ENCODE data around the gene ZNF24. TPM values are rescaled to one million over a fixed set of nuclear protein-coding genes. Genes with fewer than 3 reads are reported as not detected.

ZNF24 gene
- total and polyA plus RNA-seq, 10 of the 15 experiments (the other 5 are each of a cell fraction or from before 2014, with no cell fraction given) = 13.6 to 41.7 (median 28.3) TPM

DNA sequence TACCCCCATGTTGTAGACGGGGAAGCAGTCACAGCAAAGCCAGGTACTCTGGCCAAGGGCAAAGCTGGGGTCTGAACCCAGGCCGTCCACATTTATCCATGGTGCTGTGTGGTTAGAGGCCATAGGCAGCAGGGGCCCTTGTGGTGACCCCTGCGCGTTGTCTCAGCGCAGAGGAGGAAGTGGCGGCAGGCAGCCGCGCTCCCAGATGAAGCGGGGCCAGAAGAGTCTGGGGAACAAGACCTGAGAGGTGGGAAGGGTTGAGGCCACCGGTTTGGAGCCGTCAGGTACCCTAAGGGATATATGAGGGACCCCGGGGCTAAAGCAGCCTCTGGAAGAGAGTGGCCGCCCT, 32.1 kb upstream of the ZNF24 start:
- Histone ChIP-seq H3K27me3 (replicated peaks in 1 of 2; ENCODE audit: control insufficient read depth in 2 of 2, insufficient read depth in 2 of 2, low read length in 1 of 2) (no peaks in the 10 kb centered on the region), H3K4me3 (peak overlapping the region; percentile 76), H3K79me2 (ENCODE audit: control insufficient read depth, insufficient read depth, low read length) (no peaks in the 10 kb centered on the region), H2AFZ (ENCODE audit: control insufficient read depth, low read depth, low read length) (peak overlapping the region; percentile 82), H3K27ac (ENCODE audit: control insufficient read depth, insufficient read depth) (no peak overlapping the region), H3K9ac (ENCODE audit: control insufficient read depth, insufficient read depth, low read length) (peak overlapping the region; percentile 43), H3K4me1 (ENCODE audit: control insufficient read depth, insufficient read depth, low read length) (no peaks in the 10 kb centered on the region), H3K36me3 (ENCODE audit: control insufficient read depth in 2 of 2, insufficient read depth in 2 of 2, low read length in 1 of 2) (no peaks in the 10 kb centered on the region), H3K4me2 (ENCODE audit: control insufficient read depth, insufficient read depth) (peak overlapping the region; percentile 87), H3K9me3 (replicated peaks; ENCODE audit: control insufficient read depth, insufficient read depth, low read length) (no peaks in the 10 kb centered on the region), H4K20me1 (ENCODE audit: control insufficient read depth, insufficient read depth) (no peaks in the 10 kb centered on the region)
- CTCF ChIA-PET = interaction anchor here (0.9 kb wide), 1 partner anchor 145 kb away, joined by 3 read pairs; no protein-coding TSS in a partner anchor
- TF ChIP-seq PAX5 (IDR thresholded peaks at IDR 0.05; ENCODE audit: borderline replicate concordance, low read depth, low read length) (no peak), LARP7 (IDR thresholded peaks at IDR 0.05) (no peak), HCFC1 (IDR thresholded peaks at IDR 0.05; ENCODE audit: low read length) (no peak), RUNX3 (IDR thresholded peaks at IDR 0.05; ENCODE audit: low read length) (peak; percentile 53), NR2F1 (conservative IDR thresholded peaks at IDR 0.05) (peak; percentile 60), EZH2 (IDR thresholded peaks at IDR 0.05; ENCODE audit: borderline replicate concordance, control insufficient read depth, low read depth, low read length) (no peak), ATF2 (IDR thresholded peaks at IDR 0.05; ENCODE audit: low read length) (no peak), SPI1 (IDR thresholded peaks at IDR 0.05; ENCODE audit: borderline replicate concordance, insufficient read depth, low read depth, low read length) (peak; percentile 42)
- BruUV-seq (replicated peaks) = no TSS peak
- DNase-seq (ENCODE audit: low read depth, low spot score) = no peak
- POLR2A ChIA-PET = interaction anchor here (0.6 kb wide), 1 partner anchor 132 kb away, joined by 3 read pairs; no protein-coding TSS in a partner anchor
- no peak for FAIRE-seq
- RAD21 ChIA-PET (ENCODE audit: unreplicated experiment) = no interaction called here
- ATAC-seq = peak; percentile 76
- in situ Hi-C loops (cut with MboI) (no loop called here), intact Hi-C loops (cut with micrococcal nuclease; ENCODE audit: unreplicated experiment) (no loop called here)
- SMC1A ChIA-PET (ENCODE audit: uncharacterized antibody, unreplicated experiment) = no interaction called here
- 21% methylated on average over 13 of the region's 13 CpGs for WGBS (ENCODE audit: insufficient coverage, insufficient replicate concordance, low lambda C conversion rate, missing lambda C conversion rate)
